Gastrocnemius medialis (tissue), 4 donors: ENCODE results near the gene DIO3. TPM values are rescaled to one million over a fixed set of nuclear protein-coding genes. Genes with fewer than 3 reads are reported as not detected.

Source experiments
- ATAC-seq, 2 donors: fragments of 150-250 bp; one replicate each; pipeline ENCODE4 v1.9.1; 2016
- DNase-seq, 2 donors: peaks; one replicate each; pipeline ENCODE4 v3.0.0-alpha.2; 2019
- H3K27ac ChIP-seq, 4 donors: fragments of 200-600 bp; sonication (generic); 1 replicate in 1 of 4; 2 replicates in 3 of 4; pipeline ENCODE4 v1.5.1; 2016 to 2018; ENCODE audit warnings: mild to moderate bottlenecking in 2 of 4, moderate library complexity in 1 of 4
- H3K27me3 ChIP-seq, 3 donors: fragments of 200-600 bp; sonication (generic) in 2 of 3; 1 replicate in 1 of 3; 2 replicates in 2 of 3; pipeline versions ENCODE4 v1.5.1 to v1.6.0; 2016 to 2019; ENCODE audit warnings: mild to moderate bottlenecking in 1 of 3, moderate library complexity in 1 of 3
- H3K36me3 ChIP-seq, 2 donors: fragments of 200-600 bp; sonication (generic) in 1 of 2; one replicate each; pipeline ENCODE4 v1.5.1; 2017 to 2018
- H3K4me1 ChIP-seq, 2 donors: fragments of 200-600 bp; sonication (generic) in 1 of 2; one replicate each; pipeline ENCODE4 v1.5.1; 2016 to 2017; ENCODE audit warnings: mild to moderate bottlenecking in 2 of 2
- H3K4me3 ChIP-seq, 4 donors: fragments of 200-600 bp; sonication (generic) in 3 of 4; 1 replicate in 1 of 4; 2 replicates in 3 of 4; pipeline ENCODE4 v1.5.1; 2016 to 2019; ENCODE audit warnings: mild to moderate bottlenecking in 2 of 4
- H3K9me3 ChIP-seq, 3 donors: fragments of 200-600 bp; sonication (generic) in 2 of 3; 1 replicate in 1 of 3; 2 replicates in 2 of 3; pipeline ENCODE4 v1.5.1; 2016 to 2019
- POLR2A ChIP-seq, 2 donors: fragments of 450-650 bp; IDR thresholded peaks; one replicate each; pipeline ENCODE4 v1.6.1; 2017; ENCODE audit warnings: antibody characterized with exemption in 2 of 2, mild to moderate bottlenecking in 2 of 2, moderate library complexity in 2 of 2
- in situ Hi-C, 4 donors: fragments of 200-750 bp; cut with MboI; loops; one replicate each; pipeline versions ENCODE4 v1.15.0 to v1.8.0; 2017; ENCODE audit warnings: low sequenced_read_pairs in 4 of 4
- intact Hi-C: fragments of 100-400 bp; cut with DNase I; formaldehyde crosslinking; loops from one replicate; pipeline ENCODE4 v1.15.1; 2023; ENCODE audit warnings: low total_unique reads
- total RNA-seq, 4 donors: library from RNA; depleted of rRNA; stranded (reverse); fragments of >200 nt; gene quantifications; one replicate each; pipeline versions ENCODE4 v1.1.0 to v1.2.3, GENCODE V29; 2016
- TF ChIP-seq, protein P1 (sequence below), 5 experiments: fragments of 450-650 bp in 3 of 5; fragments of 200-600 bp in 2 of 5; sonication (generic) in 2 of 5; IDR thresholded peaks in 4 of 5; conservative IDR thresholded peaks in 1 of 5; 1 replicate in 4 of 5; 2 replicates in 1 of 5; pipeline ENCODE4 v1.5.1; 2016 to 2019; ENCODE audit warnings: antibody characterized with exemption in 5 of 5, mild to moderate bottlenecking in 3 of 5, moderate library complexity in 3 of 5

The DIO3 gene
- total RNA-seq, 4 donors from 2014 or later: 1.0 to 2.3 (median 1.0) TPM; not detected in 1

- Histone ChIP-seq H3K27ac (no peak overlapping the region), H3K36me3 (no peaks in the 10 kb centered on the region), H3K9me3 (no peaks in the 10 kb centered on the region), H3K27me3 (no peaks in the 10 kb centered on the region), H3K4me1 (no peaks in the 10 kb centered on the region), H3K4me3 (no peak overlapping the region)
- in situ Hi-C loops (no loop called here), intact Hi-C loops (no loop called here)
- peak in 1 of 2 donors; percentile 11 for DNase-seq
- ATAC-seq: no peak
- no peak for TF ChIP-seq POLR2A (IDR thresholded peaks at IDR 0.05)
- TF ChIP-seq, protein P1, sequence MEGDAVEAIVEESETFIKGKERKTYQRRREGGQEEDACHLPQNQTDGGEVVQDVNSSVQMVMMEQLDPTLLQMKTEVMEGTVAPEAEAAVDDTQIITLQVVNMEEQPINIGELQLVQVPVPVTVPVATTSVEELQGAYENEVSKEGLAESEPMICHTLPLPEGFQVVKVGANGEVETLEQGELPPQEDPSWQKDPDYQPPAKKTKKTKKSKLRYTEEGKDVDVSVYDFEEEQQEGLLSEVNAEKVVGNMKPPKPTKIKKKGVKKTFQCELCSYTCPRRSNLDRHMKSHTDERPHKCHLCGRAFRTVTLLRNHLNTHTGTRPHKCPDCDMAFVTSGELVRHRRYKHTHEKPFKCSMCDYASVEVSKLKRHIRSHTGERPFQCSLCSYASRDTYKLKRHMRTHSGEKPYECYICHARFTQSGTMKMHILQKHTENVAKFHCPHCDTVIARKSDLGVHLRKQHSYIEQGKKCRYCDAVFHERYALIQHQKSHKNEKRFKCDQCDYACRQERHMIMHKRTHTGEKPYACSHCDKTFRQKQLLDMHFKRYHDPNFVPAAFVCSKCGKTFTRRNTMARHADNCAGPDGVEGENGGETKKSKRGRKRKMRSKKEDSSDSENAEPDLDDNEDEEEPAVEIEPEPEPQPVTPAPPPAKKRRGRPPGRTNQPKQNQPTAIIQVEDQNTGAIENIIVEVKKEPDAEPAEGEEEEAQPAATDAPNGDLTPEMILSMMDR (IDR thresholded peaks at IDR 0.05 in 4 of 5, conservative IDR thresholded peaks at IDR 0.05 in 1 of 5): no peak
Observed at GRCh38 chr14:101598159-101598558, 36.9 kb downstream of the DIO3 start.

GRCh38 chr14:101598571-101599233 is 37.4 kb downstream of the DIO3 start:
- in situ Hi-C loops: no loop called here
- no peak for TF ChIP-seq POLR2A (IDR thresholded peaks at IDR 0.05)
- TF ChIP-seq, protein P1 (IDR thresholded peaks at IDR 0.05 in 4 of 5, conservative IDR thresholded peaks at IDR 0.05 in 1 of 5): no peak

GRCh38 chr14:101599234-101599885 is 38.1 kb downstream of the DIO3 start:
- no peaks in the 10 kb centered on the region for H3K9me3 ChIP-seq
- peak in 1 of 2 donors; percentile 1 for DNase-seq
- H3K27me3 ChIP-seq: no peaks in the 10 kb centered on the region
- intact Hi-C loops: no loop called here
- no peak overlapping the region for H3K4me3 ChIP-seq
- no peaks in the 10 kb centered on the region for H3K4me1 ChIP-seq
- TF ChIP-seq, protein P1 (IDR thresholded peaks at IDR 0.05 in 4 of 5, conservative IDR thresholded peaks at IDR 0.05 in 1 of 5): no peak
- no peak for TF ChIP-seq POLR2A (IDR thresholded peaks at IDR 0.05)
- H3K36me3 ChIP-seq: no peaks in the 10 kb centered on the region
- no peak for ATAC-seq
- no peak overlapping the region for H3K27ac ChIP-seq
- in situ Hi-C loops: no loop called here

More at GRCh38 chr14:101598571-101599233, 37.4 kb downstream of the DIO3 start:
- H3K36me3 ChIP-seq: no peaks in the 10 kb centered on the region
- no peak overlapping the region for H3K4me3 ChIP-seq
- ATAC-seq (no peak), DNase-seq (peak in 1 of 2 donors; percentile 1)
- H3K9me3 ChIP-seq: no peaks in the 10 kb centered on the region
- H3K4me1 ChIP-seq: no peaks in the 10 kb centered on the region
- no peaks in the 10 kb centered on the region for H3K27me3 ChIP-seq
- intact Hi-C loops: no loop called here
- no peak overlapping the region for H3K27ac ChIP-seq

- Histone ChIP-seq H3K27me3 (no peaks in the 10 kb centered on the region), H3K27ac (no peak overlapping the region), H3K4me3 (no peak overlapping the region), H3K36me3 (no peaks in the 10 kb centered on the region), H3K9me3 (no peaks in the 10 kb centered on the region), H3K4me1 (no peaks in the 10 kb centered on the region)
- TF ChIP-seq POLR2A (IDR thresholded peaks at IDR 0.05): no peak
- TF ChIP-seq, protein P1 (IDR thresholded peaks at IDR 0.05 in 4 of 5, conservative IDR thresholded peaks at IDR 0.05 in 1 of 5): no peak
- in situ Hi-C loops: loop anchor here in 1 of 4 donors (25.0 kb wide), 1 partner anchor 738 kb away; no protein-coding TSS in a partner anchor
- DNase-seq (peak in 1 of 2 donors; percentile 2), ATAC-seq (no peak)
- intact Hi-C loops: no loop called here
Observed at GRCh38 chr14:101600336-101600890, 39.1 kb downstream of the DIO3 start.
